Hematopoietic multipotent progenitor cell (in vitro differentiated cells): ENCODE data around the gene CPNE8. TPM values are rescaled to one million over a fixed set of nuclear protein-coding genes. Genes with fewer than 3 reads are reported as not detected.

Source experiments
- DNase-seq, 3 donors: peaks; one replicate each; pipeline ENCODE4 v3.0.0-alpha.2; 2011 to 2015; ENCODE audit warnings: low read depth in 2 of 3, low spot score in 2 of 3
- total RNA-seq: library from RNA; depleted of rRNA; stranded (reverse); fragments of >200 nt; gene quantifications from one replicate; pipeline ENCODE4 v1.2.3, GENCODE V29; 2012

Gene CPNE8
- total RNA-seq, 1 donor: 7.3 TPM

- DNase-seq: no peak
Observed at GRCh38 chr12:38653650-38654049, 251.7 kb downstream of the CPNE8 start.

- DNase-seq: no peak
Observed at GRCh38 chr12:38648813-38649212, 256.6 kb downstream of the CPNE8 start.

GRCh38 chr12:38646146-38646545 is 259.2 kb downstream of the CPNE8 start:
- DNase-seq: no peak

GRCh38 chr12:38639625-38640024 is 265.8 kb downstream of the CPNE8 start:
- DNase-seq: no peak

- no peak for DNase-seq
Observed at GRCh38 chr12:38638401-38638800, 267.0 kb downstream of the CPNE8 start.

- no peak for DNase-seq
Observed at GRCh38 chr12:38633511-38633910, 271.9 kb downstream of the CPNE8 start.

- no peak for DNase-seq
Observed at GRCh38 chr12:38629064-38629463, 276.3 kb downstream of the CPNE8 start.

GRCh38 chr12:38628288-38628687 is 277.1 kb downstream of the CPNE8 start:
- no peak for DNase-seq

- DNase-seq: no peak
Observed at GRCh38 chr12:38625306-38625705, 280.1 kb downstream of the CPNE8 start.

- no peak for DNase-seq
Observed at GRCh38 chr12:38614171-38614570, 291.2 kb downstream of the CPNE8 start.

- DNase-seq: no peak
Observed at GRCh38 chr12:38610808-38611350, 294.5 kb downstream of the CPNE8 start.

- DNase-seq: no peak
Observed at GRCh38 chr12:38607295-38607694, 298.1 kb downstream of the CPNE8 start.
